GM19455 (cell line): ENCODE data around the gene CSF2.

Source experiments
- ATAC-seq: cut with Tn5 transposase; IDR thresholded peaks from one replicate; pipeline ENCODE4 v1.9.1; 2021; ENCODE audit not compliant: unreplicated experiment

CSF2 gene

GRCh38 chr5:132054697-132055440, 18.7 kb upstream of the CSF2 start:
- ATAC-seq = no peak

GRCh38 chr5:132055441-132055807, 18.2 kb upstream of the CSF2 start:
- ATAC-seq = no peak

- ATAC-seq = no peak
These were observed 17.6 kb upstream of the CSF2 start for GRCh38 chr5:132055808-132056609.

GRCh38 chr5:132056610-132057497, 16.7 kb upstream of the CSF2 start:
- no peak for ATAC-seq

- no peak for ATAC-seq
These were observed 15.9 kb upstream of the CSF2 start for GRCh38 chr5:132057498-132058255.

- no peak for ATAC-seq
These were observed 14.9 kb upstream of the CSF2 start for GRCh38 chr5:132058646-132059042.

- ATAC-seq = no peak
These were observed 14.4 kb upstream of the CSF2 start for GRCh38 chr5:132059043-132059695.

GRCh38 chr5:132059696-132060500, 13.7 kb upstream of the CSF2 start:
- ATAC-seq = no peak

- ATAC-seq = no peak
These were observed 13.0 kb upstream of the CSF2 start, which contains the start of gene IL3 for GRCh38 chr5:132060501-132061161. Gene IL3 (plus strand): TSS chr5:132060655. CDS start chr5:132060707, 52 bp downstream.

GRCh38 chr5:132063090-132063911, 10.3 kb upstream of the CSF2 start:
- peak; percentile 59 for ATAC-seq

GRCh38 chr5:132064140-132064539, 9.4 kb upstream of the CSF2 start:
- ATAC-seq = no peak

- peak; percentile 84 for ATAC-seq
These were observed 8.8 kb upstream of the CSF2 start for GRCh38 chr5:132064738-132065331.

- ATAC-seq = no peak
These were observed 8.1 kb upstream of the CSF2 start for GRCh38 chr5:132065351-132065937.

- no peak for ATAC-seq
These were observed 7.5 kb upstream of the CSF2 start for GRCh38 chr5:132065951-132066701.

- ATAC-seq = no peak
These were observed 6.7 kb upstream of the CSF2 start for GRCh38 chr5:132066871-132067270.

GRCh38 chr5:132067451-132067850, 6.1 kb upstream of the CSF2 start:
- no peak for ATAC-seq
